Suprapubic skin (tissue), 4 donors: ENCODE data around the gene KLRB1.

Experiments
- CTCF ChIP-seq, 2 donors: fragments of 200-600 bp in 1 of 2; fragments of 450-650 bp in 1 of 2; sonication (generic) in 1 of 2; IDR thresholded peaks; one replicate each; pipeline ENCODE4 v1.5.1; 2016 to 2019; ENCODE audit warnings: antibody characterized with exemption in 2 of 2, mild to moderate bottlenecking in 1 of 2, moderate library complexity in 1 of 2
- POLR2A ChIP-seq, 2 donors: fragments of 450-650 bp; IDR thresholded peaks; one replicate each; pipeline ENCODE4 v1.6.1; 2017; ENCODE audit warnings: antibody characterized with exemption in 2 of 2, mild to moderate bottlenecking in 2 of 2, moderate library complexity in 2 of 2
- POLR2AphosphoS5 ChIP-seq, 3 donors: sonication (generic); formaldehyde crosslinking; IDR thresholded peaks; one replicate each; pipeline ENCODE4 v1.6.1; 2017; ENCODE audit warnings: antibody characterized with exemption in 3 of 3

- TF ChIP-seq POLR2A (IDR thresholded peaks at IDR 0.05) (no peak), CTCF (IDR thresholded peaks at IDR 0.05) (no peak), POLR2AphosphoS5 (IDR thresholded peaks at IDR 0.05) (no peak)
Measured at GRCh38 chr12:9649532-9649940, 41.8 kb upstream of the KLRB1 start.
